Inferior parietal cortex (tissue), 1 donor: ENCODE results near the gene VOPP1.
"Not testable (repeated sequence)": the region's sequence is repeated elsewhere in the genome, so short reads cannot be mapped to it uniquely, and the experiment has no call there.

Source experiments
- DNase-seq: peaks from one replicate; pipeline ENCODE4 v3.0.0-alpha.2; 2016; ENCODE audit errors: extremely low spot score

Gene VOPP1, protein sequence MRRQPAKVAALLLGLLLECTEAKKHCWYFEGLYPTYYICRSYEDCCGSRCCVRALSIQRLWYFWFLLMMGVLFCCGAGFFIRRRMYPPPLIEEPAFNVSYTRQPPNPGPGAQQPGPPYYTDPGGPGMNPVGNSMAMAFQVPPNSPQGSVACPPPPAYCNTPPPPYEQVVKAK

DNA sequence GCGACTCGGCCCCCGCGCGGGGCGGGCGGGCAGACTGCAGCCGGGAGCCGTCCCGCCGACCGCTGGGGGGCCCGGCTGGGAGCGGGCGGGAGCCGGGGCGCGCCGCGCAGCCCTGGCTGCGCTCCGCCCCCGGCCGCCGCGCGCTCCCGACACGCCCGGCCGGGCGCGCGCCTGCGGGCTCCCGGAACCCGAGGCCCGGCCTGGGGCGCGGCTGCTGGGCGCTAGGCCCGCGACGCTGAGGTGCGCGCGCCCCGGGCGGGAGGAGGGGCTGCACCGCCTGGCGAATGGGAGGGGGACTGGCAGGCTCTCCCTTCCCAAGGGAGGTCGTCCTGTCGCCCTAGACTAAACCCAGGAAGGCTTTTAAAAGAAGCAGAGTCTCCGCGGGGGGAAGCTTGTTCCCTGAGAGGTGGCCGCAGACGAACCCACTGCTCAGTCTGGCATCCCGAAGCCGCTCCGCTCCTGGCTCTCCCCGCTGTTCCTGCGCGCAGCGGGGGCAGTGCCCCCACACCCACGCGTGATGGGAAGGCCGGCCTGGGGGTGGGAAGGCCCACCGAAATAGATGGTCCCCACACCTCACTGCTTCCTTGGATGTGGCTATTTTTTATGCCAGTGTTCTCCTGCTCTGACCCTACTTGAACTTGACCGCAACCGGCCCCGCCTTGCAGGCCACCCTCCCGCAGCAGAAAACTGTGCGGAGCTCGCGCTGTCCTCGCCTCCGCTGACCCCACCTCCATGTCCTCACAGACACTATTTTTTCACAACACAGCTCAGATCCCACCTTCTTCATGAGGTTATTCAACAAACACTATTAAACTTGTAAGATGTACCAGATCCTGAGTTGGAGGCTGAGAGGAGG is at the start of gene VOPP1:
Gene VOPP1 (minus strand): TSS at position 125 of the 856 bp plus-strand sequence. CDS start 178 bp downstream, outside the sequence.
- peak; percentile 63 for DNase-seq

DNA sequence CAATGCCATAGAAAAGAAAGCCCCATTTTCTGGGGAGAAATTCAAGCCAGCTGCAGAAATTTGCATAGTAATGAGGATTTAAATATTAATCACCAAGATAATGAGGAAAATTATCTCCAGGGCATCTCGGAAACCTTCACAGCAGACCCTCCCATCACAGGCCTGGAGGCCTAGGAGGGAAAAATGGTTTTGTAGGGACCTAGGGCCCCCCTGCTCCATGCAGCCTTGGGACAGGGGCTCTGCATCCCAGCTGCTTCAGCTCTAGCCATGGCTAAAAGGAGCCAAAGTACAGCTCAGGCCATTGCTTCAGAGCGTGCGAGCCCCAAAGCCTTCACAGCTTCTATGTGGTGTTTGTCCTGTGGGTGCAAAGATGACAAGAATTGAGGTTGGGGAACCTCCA is 46.6 kb upstream of the VOPP1 start:
- DNase-seq: no peak

DNA sequence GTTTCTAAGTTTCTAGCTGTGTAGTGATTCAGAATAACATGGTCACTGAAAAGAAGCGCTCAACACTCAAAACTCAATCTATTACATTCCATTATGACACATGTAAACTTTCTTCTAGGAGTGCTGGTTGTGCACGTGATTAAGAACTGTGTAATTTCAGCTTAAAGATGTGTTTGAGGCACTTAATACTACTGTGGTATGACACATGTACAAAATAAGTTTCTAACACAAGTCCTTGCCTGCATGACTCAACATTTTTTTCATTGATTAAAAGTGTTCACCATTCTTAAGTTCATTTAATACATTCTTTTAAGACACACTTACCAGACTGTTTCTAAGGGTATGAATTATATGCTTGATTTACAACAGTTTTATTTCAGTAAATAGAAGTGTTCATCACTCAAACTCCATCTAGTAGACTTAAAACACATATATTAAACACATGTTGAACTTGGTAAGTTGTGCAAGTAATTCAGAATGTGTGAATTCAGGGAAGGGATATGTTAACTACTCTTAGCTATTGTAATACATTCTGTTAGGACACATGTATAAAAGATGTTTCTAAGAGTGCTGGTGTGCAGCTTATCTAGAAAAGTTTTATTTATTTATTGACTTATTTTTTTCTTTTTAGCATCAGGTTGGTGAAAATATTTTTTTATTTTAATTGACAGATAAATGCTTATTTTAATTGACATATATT is 42.2 kb upstream of the VOPP1 start:
- not testable (repeated sequence) for DNase-seq

DNA sequence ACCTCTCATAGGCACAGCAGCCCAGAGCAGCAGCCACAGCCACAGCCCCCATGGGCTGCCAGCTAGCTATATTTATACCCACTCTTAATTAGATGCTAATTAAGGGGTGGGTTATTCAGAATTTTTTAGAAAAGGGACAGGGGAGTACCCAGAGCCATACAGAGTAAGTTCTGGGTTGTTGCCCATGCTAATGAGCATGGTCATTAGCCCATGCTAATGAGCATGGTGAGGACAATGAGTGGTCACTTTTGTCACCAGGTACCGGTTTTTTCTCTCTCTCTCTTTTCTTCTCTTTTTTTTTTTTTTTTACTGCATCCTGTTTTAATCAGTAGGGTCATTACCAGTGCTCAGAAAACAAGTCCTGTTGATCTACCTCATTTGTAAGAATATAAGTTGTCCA is 37.4 kb upstream of the VOPP1 start:
- DNase-seq: not testable (repeated sequence)

DNA sequence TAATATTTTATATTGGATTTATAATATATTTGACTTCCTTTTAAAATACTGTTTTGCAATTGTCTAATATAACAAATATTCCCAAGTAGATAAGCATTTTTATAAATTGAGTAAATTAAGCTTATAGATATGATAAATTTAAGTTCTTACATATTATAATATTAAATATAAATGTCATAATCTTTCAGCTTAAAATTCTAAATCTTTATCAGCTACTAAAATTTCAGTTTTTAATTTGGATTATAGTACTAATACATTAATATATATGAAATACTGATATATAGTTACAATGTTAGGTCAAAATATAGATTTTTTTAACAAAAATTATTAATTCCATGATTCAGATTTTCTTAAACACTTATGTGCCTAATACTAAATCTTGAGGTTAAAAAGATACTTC is 33.4 kb upstream of the VOPP1 start:
- DNase-seq: not testable (repeated sequence)

DNA sequence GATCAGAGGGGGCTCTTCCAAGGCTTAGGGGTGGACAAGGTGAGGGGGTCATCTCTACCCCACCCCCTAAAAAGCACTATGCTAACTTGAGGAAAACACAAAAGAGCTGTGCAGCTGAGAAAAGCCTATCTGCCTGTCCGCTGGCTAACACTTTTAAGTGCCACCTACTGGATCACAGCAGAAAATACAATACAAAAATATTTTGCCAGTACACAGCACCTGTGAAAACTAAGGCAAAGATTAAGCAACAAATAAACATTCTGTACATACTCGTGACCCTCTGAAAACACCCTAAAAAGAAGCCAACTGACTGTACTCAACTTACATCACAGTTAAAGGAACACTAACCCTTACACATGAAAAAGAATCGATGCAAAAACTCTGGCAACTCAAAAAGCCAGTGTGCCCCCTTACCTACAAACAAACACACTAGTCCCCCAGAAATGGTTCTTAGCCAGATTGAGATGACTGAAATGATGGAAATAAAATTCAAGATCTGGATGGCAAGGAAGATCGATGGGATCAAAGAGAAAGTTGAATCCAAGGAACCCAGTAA is 25.7 kb upstream of the VOPP1 start:
- DNase-seq: not testable (repeated sequence)

DNA sequence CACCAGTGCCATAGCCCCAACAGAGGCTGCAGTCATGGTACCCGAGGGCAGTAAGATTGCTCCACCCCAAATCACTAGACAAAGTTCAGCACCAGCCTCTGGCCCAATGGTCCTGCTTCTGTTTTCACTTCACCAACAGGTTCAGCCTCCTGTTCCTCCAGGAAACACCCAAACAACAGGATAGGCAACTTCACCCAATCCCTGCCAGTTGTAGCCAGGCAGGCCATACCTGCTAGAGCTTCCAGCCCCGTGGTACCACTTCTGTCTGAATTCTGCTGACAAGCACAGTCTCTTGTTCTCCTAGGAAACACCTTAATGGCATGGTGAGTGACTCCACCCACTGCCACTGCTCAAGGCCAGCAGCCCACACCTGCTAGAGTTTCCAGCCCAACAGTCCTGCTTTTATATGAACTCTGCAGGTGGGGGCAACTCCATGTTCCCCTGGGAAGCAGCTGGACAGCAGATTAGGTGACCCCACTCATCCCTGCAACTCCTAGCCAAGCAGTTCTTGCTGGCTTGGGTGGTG is 25.0 kb upstream of the VOPP1 start:
- DNase-seq: not testable (repeated sequence)

DNA sequence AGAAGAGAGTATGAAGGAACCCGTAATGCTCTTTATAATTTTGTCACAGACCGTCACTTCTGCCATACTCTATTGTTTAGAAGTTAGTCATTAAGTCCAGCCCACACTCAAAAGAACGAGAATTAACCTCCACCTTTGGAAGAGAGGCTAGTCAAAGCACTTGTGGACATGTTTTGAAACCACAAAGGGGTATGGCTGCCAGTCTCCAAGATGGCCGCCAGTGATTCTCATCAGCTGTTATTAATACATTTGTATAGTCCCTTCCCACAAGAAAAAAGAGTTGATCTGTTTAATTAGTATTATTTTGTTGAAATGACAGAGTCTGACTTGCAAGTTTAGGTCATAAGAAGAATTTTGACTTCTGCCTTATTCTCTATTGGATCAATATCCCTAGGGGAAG is 23.2 kb upstream of the VOPP1 start:
- no peak for DNase-seq

DNA sequence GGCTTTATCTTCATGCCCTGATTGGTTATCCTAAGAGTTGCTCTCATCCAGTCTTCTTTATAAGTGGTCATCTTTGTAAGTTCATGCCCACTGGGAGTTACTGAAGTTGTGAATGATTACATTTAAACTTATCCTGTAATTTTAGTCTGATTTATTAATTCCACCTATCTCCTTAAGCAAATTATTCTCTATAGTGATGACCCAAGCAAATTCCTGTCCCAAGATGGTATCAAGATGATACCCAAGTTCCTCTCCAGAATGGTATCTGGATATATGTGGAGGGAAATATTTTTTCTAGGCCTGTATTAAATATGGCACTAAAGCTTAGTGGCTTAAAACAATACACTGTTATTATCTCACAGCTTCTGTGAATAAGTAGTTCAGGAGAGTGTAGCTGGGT is 22.6 kb upstream of the VOPP1 start:
- DNase-seq: no peak

DNA sequence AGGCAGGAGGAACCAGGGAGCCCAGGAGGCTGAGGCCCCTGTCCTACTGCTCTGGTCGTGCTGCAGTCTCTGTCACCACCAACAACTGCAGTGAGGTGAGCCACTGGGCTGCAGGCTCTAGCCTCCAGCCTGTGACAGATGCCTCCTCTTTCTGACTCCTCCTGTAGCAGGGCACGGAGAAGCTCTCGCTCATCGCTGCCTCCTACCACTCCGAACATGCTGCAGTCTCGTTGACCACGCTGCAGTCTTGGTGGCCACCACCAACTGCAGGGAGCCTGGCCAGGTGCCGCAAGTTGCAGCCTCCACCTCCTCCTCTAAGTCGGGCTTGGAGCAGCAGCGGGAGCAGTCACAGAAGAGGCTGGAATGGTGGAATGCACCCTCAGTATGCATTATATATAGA is 22.1 kb upstream of the VOPP1 start:
- no peak for DNase-seq

DNA sequence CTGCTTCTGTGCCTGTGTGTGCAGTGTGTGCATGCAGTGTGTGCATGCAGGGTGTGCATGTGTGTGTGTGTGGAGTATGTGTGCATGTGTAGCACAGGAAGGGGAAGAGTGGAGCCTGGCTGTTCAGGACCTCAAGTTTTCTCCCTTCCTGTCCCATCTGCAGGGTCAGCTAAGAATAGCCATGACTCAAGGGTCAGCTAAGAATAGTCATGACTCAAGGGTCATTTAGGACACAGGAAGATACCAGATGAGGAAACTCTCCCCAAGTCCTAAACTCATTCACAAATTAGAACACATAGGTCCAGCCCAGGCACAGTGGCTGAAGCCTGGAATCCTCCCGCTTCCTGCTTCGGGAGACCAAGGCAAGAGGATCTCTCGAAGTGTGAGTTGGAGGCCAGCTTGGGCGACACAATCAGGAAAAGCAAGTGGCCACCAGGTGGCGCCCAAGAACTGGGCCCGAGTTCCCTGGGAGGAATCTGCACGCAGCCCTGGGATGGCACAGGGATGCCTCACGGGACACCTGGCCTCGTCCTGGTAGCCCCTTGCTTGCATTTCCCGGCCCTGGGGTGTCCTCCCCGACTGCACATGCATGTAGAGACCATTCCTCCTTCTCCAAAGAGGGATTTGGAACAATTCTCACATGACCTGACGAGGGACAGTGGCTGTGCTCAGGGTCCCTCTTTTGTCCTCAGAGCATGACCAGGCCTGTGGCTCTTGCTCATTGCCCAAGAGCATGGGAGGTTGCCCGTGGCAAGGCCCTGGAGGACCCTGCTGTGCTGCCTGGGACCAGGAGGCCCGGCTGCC is 21.4 kb upstream of the VOPP1 start:
- DNase-seq: peak; percentile 52

DNA sequence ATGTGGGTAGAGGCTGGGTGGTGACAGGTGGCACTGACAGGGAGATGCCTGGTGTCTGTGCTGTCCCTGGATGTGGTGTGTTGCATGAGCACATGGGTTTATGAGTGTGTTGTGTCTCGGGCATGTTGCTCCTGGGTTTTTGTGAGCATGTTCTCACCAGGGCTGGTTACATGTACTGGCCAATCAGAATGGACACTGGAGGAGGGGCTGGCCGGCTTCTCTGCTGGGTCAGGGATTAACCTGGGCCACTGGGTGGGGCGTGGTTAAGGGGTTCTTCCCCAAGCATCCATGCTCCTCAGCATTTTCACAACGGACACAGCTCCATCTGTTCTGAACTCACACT is 20.8 kb upstream of the VOPP1 start:
- DNase-seq: no peak

DNA sequence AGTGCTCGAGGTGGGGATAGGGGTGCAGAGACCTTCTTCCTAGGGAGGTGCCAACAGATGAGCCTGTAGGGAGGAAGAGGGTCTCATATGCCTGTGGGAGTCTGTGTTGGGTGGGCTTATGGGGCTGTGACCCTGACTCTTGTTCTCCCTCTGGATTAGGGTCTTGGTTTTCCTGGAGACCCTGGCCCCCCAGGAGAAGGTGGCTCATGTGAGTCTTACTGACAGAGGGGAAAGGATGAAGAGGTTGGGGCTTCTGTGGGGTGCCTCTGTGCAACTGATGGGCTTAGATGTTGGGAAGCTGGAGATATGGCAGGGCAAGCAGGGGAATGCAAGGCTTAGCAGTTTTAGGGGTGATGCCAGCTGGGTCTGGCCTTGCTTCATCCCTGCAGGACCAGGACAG is 20.2 kb upstream of the VOPP1 start:
- DNase-seq: no peak

DNA sequence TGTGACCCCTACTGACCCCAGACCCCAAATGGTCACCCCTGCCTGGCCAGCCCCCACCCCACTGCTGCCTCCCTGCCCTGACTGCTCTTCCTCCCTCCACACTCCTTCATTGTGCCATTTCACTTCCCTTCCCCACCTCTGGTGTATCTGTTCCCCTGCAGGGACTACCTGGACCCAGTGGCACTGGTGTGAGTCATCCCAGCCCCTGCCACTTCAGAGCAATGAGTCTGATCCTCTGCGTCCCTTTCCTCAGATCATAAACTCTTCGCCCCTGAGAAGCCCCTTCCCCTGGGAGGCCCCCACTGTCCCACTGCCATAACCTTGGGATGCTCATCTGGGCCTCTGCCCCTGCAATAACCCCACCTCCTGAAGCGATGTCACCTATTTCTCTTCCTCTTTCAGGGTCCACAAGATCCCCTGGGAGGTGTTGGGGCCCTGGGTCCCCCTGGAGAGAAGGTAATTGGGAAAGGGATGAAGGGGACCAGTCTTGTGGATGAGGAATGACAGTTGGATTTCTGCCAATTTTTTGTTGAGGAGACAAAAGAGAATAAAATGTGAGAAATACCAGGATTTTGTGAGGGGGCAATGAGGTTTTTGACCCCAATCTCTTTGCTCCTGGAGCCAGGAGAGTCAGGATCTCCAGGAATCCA is 19.1 kb upstream of the VOPP1 start:
- no peak for DNase-seq

DNA sequence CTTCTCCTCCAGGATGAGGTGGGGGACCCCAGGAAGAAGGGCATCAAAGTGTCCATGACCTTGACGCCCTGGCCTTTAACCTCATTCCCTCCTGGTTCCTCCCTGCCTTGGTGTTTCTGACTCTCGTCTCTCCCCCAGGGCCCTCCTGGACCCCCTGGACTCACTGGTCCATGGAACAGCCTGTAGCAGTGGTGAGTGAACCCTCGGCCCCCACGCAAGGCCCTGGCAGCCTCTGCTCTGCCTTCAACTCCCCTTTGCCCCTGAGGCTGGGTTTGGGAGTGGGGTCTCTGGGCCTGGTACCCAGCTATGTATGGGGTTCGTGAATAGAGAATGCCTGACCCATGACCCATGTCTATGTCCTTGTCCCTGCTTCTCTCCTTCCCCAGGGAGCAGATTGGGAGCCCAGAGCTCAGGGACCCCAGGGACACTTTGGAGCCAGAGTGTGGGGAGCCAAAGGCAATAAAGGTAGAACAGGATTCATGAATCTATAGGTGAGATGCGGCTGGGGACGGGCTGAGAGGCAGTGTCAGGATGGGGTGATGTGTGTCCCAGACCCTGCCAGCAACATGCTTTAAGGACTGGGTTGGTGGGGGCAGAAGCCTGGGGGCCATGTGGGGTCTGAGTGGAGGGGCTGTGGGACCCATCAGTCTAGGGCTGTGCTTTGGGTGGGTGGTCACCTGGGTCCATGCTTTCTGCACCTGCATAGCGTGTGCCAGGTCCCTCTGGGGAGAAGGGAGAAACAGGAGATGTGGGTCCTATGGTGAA is 18.4 kb upstream of the VOPP1 start:
- DNase-seq: no peak

DNA sequence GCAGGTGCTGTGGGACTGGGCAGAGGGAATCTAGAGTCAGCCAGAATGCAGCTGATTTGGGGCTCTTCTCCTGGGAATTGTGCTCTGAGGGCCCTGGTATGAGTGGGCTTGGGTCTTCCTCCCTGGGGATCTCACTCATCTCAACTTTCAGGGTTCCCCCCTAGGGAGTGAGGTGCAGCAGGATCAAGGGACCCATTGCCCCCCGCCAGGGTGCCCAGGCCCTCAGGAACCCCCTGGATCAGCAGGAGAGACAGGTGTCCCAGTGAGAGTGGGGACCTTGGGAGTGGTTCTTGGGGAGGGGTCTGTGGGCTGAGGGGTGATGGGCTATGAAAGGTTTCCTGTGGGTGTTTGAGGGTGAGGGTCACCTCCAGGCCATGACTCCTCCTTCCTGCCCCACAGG is 17.6 kb upstream of the VOPP1 start:
- no peak for DNase-seq

DNA sequence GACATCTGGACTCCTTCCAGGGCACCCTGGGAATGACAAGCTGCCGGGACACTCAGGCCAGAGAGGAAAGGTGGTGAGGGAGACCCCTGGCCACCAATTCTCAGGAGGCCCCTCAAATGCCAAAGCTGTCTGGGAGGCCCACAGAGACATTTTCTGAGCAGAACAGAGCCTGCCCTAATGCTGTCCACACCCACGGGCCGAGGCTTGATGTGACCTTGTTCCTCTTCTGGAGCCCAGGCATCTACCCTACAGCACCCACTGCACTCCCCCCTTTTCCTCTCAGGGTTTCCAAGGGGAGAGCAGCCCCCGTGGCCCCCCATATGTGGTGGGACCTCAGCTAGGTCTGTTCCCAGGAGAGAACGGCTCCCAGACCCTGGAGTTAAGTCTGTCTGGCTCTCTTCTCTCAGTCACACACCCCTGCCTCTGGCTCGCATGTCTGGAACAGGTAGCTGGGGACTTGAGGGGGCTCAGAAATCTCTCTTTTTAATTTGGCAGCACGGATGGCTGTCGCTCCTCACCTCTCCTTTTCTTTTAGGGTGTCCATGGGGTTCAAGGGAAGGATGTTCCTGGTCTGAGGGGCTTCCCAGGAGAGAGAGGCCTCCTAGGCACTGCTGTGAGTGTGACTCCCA is 16.8 kb upstream of the VOPP1 start:
- DNase-seq: no peak

DNA sequence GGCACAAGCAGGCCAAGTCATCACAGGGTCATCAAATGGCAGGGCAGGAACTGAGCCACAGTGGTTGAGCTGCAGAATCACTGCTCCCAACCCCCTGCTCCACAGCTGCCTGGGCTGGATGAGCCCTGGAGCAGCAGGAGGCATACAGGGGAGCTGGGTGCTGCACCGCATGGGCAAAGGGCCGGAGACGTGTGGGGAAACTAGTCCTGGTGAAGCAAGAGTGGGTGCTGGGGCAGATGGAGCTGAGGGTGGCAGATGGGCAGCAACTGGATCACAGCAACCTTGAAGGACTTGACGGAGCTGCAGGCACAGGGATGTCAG is 16.0 kb upstream of the VOPP1 start:
- no peak for DNase-seq

DNA sequence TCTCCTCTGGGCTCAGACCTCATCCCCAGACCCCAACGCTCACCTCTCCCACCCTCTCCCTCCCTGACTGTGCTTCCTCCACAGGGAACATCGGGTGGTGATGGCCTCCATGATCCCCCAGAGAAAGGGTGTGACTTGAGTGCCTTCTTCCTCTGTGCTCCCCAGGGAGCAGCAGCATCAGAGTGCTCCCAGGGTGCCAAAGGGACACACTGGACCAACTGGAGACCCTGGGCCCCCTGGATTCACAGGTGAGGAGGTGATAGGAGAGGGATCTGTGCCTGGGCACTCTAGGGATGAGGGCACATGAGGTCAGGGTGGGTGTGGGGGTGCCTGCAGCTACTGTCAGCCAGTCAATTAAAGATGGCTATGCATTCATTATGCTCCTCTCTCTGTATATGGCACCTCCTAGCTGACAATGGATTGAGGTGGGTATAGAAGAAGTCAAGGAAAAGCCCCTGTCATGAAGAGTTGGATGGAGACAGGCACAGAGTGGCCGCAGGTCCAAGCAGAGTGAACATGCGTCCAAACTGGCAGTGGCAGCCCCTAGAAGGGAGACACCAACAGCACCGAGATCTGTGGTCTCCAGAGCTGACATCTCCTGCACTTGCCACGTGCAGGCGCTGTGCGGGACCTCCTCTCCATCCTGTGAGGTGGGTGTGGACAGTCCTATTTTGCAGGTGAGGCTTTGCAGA is 15.5 kb upstream of the VOPP1 start:
- DNase-seq: no peak
